AML-193 (cell line): ENCODE results near the gene DBH.
"Not testable (repeated sequence)": the region's sequence is repeated elsewhere in the genome, so short reads cannot be mapped to it uniquely, and the experiment has no call there.

Experiments used
- DNase-seq, 2 experiments: peaks; one replicate each; lab custom pipeline; 2025; lab: John Stamatoyannopoulos, UW

Gene DBH

GRCh38 chr9:133666387-133666786 is 30.2 kb downstream of the DBH start:
- no peak for DNase-seq

- no peak for DNase-seq
Observed at GRCh38 chr9:133666845-133667244, 30.7 kb downstream of the DBH start.

GRCh38 chr9:133667759-133668450 is 31.7 kb downstream of the DBH start:
- DNase-seq, result no peak

GRCh38 chr9:133669182-133669801 is 33.1 kb downstream of the DBH start:
- no peak for DNase-seq

GRCh38 chr9:133670466-133670865 is 34.3 kb downstream of the DBH start:
- no peak for DNase-seq

- DNase-seq, result no peak
Observed at GRCh38 chr9:133671371-133671770, 35.2 kb downstream of the DBH start.

- no peak for DNase-seq
Observed at GRCh38 chr9:133672503-133673257, 36.5 kb downstream of the DBH start.

- no peak for DNase-seq
Observed at GRCh38 chr9:133673258-133673655, 37.1 kb downstream of the DBH start.

- DNase-seq, result no peak
Observed at GRCh38 chr9:133674091-133674490, 37.9 kb downstream of the DBH start.

GRCh38 chr9:133675796-133676195 is 39.6 kb downstream of the DBH start:
- DNase-seq, result not testable (repeated sequence)

GRCh38 chr9:133676450-133676849 is 40.3 kb downstream of the DBH start:
- no peak for DNase-seq

- no peak for DNase-seq
Observed at GRCh38 chr9:133677126-133678010, 41.2 kb downstream of the DBH start.

- DNase-seq, result no peak
Observed at GRCh38 chr9:133679056-133679455, 42.9 kb downstream of the DBH start.

GRCh38 chr9:133679466-133680061 is 43.4 kb downstream of the DBH start:
- DNase-seq, result no peak

- DNase-seq, result no peak
Observed at GRCh38 chr9:133680250-133680975, 44.2 kb downstream of the DBH start.

GRCh38 chr9:133680976-133681657 is 45.0 kb downstream of the DBH start:
- no peak for DNase-seq

GRCh38 chr9:133681658-133682306 is 45.6 kb downstream of the DBH start:
- DNase-seq, result no peak

- DNase-seq, result no peak
Observed at GRCh38 chr9:133682818-133683585, 46.8 kb downstream of the DBH start.

GRCh38 chr9:133683586-133684120 is 47.5 kb downstream of the DBH start:
- no peak for DNase-seq
